Fibroblast of the conjunctiva (primary cell): ENCODE results near the gene ZNF513.
A peak's percentile ranks its signal among the peaks of the same experiment; 100 is the strongest.

Experiments
- DNase-seq: peaks from one replicate; pipeline ENCODE4 v3.0.0-alpha.2; 2010; ENCODE audit warnings: low read depth

ZNF513 gene

GRCh38 chr2:27390822-27391679, 10.5 kb upstream of the ZNF513 start:
- DNase-seq = no peak

GRCh38 chr2:27381577-27382181, 1.1 kb upstream of the ZNF513 start:
- no peak for DNase-seq

GRCh38 chr2:27379836-27380625, 503 bp downstream of the ZNF513 start:
- no peak for DNase-seq

- DNase-seq = no peak
Measured at GRCh38 chr2:27379383-27379835, 1.1 kb downstream of the ZNF513 start.

GRCh38 chr2:27378809-27379290, 1.7 kb downstream of the ZNF513 start:
- no peak for DNase-seq

DNA sequence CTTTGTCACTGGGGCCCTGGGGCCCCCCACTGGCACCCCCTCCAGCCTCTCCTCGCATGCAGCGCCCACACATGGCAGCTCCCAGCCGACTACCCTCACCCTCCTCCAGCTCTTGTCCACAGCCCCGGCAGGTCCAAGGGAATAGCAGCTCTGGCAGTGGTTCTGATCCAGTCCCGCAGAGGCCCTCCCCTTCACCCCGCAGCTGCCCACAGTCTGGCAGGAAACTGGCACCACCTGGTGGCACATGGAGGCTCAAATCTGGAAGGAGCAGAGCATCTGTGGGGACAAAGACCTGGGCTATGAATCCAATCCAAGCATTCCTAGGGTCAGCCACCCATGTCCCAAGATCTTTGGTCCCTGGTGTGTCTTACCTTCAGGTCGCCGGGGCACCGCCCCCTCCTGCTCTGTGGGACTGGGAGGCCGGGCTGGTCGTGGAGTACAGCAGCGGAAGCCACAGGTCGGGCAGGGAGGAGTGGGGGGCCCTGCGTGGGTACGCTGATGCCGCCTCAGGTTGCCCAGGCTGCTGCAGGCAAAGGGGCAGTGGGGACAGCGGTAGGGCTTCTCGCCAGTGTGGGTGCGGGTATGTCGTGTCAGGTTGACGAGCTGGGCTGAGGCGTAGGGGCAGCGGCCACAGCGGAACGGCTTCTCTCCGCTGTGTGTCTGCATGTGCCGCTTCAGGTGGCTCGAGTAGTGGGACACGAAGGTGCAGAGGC, 2.3 kb downstream of the ZNF513 start:
- DNase-seq = no peak

GRCh38 chr2:27377618-27378095, 2.9 kb downstream of the ZNF513 start:
- no peak for DNase-seq

DNA sequence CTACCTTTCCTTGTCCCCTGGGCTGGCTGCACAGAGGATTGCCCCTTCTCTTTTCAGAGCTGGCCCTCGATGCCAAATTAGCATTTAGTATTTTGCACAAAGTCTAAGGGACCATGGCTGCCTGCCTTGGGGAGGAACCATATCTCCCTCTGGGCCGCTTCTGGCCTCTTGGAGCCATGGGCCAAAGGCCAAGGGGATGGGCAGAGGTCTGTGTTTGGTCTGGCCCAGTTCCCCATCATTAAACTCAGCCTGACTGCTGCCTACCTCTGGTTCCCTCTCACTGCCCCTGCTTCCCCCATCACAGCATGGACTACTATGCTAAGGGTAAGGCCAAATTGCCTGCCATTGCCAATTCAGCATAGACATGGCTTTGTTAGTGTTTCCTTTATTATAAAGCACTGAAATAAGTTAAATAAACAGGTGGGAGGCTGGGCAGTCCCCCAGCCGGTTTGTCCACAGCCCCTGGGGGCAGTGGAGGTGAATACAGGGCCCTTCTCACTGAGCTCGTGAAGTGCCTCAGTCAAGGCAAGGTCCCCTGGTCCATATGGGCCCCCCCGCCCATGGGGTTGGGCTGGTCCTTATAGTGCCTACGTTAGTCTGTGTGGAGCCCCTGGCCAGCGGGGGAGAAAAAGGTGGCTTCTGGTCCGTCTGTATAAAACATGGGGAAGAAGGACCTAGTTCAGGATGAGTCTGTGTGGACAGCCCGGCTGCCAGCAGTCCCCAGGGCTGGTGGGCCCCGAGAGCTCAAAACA, 3.5 kb downstream of the ZNF513 start:
- no peak for DNase-seq

GRCh38 chr2:27376151-27376865, 4.2 kb downstream of the ZNF513 start:
- DNase-seq = no peak

DNA sequence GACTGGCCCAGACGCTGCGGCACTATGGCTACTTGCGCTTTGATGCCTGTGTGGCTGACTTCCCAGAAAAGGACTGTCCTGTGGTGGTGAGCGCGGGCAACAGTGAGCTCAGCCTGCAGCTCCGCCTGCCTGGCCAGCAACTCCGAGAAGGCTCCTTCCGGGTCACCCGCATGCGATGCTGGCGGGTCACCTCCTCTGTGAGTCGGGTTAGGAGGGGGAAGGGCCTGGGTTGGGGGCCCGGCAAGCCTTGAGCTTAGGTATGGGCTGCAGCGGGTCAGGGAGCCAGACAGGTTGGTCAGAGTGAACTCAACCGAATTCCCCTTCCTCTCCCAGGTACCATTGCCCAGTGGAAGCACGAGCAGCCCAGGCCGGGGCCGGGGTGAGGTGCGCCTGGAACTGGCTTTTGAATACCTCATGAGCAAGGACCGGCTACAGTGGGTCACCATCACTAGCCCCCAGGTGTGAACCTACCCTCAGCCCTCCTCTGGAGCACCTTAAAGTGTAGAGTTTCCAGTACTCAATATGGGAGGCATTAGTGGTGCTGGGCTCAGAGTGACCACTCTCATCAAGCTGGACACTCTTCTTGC, 4.9 kb downstream of the ZNF513 start:
- DNase-seq = no peak

GRCh38 chr2:27373567-27373966, 7.0 kb downstream of the ZNF513 start:
- DNase-seq = no peak

DNA sequence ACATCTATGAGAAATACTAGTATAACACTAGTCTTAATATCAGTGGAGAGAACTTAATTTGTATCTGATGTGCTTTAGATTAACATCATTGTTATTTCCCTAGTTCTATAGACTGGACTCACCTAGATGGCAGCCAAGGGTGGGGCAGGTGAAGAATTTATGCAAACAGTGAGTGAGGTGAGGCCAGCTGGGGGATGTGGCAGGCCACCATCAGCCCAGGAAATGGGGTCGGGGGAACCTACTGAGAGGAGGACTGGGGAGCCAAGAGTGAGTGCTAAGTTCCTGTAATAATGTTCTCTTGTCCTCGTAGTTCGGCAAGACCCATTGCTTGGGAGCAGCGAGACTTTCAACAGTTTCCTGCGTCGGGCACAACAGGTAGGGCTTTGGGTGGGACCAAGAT, 7.6 kb downstream of the ZNF513 start:
- no peak for DNase-seq

DNA sequence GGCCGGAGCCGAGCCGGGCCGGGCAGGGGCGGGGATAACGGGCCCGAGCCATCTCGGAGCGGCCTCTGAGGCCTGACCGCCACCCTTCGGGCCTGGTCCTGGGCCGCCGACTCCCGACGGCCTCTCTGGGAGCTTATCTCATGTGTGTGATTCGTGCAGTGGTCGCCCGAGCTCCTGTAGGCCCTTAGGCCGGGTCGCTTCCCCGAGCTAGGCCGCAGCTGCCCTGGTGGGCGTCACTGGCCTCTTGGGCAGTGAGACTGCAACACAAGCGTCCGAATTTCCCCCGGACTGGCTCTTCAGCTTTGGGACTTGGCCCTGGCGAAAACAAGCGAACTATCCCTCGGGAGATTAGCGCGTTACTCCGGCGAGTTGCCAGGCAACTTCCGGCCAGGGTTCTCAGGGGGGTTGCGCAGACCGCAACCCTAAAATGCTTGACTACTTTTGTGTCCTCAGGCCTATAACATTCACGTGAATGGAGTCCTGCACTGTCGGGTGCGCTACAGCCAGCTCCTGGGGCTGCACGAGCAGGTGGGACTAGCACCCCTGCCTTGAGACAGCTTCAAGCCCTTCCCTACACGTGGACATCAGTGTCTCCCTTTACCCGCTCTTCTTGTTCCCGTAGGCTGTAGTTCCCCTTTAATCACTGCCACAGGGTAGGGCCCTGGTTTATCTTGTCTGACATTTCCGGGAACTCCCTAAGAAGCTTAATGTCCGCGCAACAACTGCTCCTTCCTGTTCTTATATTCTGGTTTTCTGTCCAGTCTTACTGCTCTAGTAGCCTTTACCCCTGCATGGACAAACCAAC, 9.5 kb downstream of the ZNF513 start:
- no peak for DNase-seq

DNA sequence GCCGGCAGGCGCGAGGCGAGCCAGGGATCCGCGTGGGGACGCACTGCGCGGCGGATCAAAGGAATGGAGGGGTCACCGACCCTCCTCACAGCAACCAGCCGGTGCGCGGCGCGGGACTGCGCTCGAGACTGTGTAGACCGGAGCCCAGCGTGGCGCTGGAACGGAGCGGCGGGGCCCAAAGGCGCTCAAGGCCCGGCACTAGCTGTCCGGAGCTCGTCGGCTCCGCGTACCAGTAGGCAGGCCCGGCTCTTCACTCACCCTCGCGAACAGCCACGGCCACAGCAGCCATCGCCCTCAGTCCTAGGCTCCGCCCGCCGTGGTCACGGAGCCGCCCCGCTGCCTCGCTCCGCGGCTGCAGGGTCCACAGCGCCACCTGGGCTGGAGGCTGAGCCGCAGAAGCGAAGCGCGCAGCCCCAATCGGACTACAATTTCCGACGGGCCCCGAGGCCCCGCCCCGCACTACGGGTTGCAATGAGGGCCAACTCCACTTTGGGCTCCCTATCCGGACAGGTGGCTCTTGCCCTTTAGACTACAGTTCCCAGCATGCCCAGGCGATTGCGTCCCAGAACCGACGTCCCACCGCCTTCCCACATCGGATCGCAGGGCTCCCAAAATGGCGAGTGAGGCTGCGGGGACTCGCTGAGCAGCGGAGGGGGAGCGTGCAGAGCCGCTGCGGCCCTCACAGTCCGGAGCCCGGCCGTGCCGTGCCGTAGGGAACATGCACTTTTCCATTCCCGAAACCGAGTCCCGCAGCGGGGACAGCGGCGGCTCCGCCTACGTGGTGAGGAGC, 10.3 kb downstream of the ZNF513 start, which contains the start of the genes EIF2B4 and SNX17:
Gene EIF2B4, minus strand, starts transcription at position 313 of the 790 bp plus-strand sequence. Its CDS starts 24 bp downstream, at position 289.
Gene SNX17, plus strand, starts transcription at position 591 of the 790 bp plus-strand sequence. Its CDS starts 128 bp downstream, at position 719.
- peak; percentile 98 for DNase-seq

- DNase-seq = no peak
Measured at GRCh38 chr2:27369471-27370025, 11.0 kb downstream of the ZNF513 start.

- no peak for DNase-seq
Measured at GRCh38 chr2:27363933-27364332, 16.6 kb downstream of the ZNF513 start.

GRCh38 chr2:27362678-27363420, 17.7 kb downstream of the ZNF513 start:
- no peak for DNase-seq
